HG02852 (cell line): ENCODE measurements around the gene MEGF8.

ENCODE experiments used
- ATAC-seq: cut with Tn5 transposase; IDR thresholded peaks from one replicate; pipeline ENCODE4 v1.9.1; 2021; ENCODE audit warnings: mild to moderate bottlenecking, moderate library complexity; ENCODE audit not compliant: unreplicated experiment

MEGF8 gene

DNA sequence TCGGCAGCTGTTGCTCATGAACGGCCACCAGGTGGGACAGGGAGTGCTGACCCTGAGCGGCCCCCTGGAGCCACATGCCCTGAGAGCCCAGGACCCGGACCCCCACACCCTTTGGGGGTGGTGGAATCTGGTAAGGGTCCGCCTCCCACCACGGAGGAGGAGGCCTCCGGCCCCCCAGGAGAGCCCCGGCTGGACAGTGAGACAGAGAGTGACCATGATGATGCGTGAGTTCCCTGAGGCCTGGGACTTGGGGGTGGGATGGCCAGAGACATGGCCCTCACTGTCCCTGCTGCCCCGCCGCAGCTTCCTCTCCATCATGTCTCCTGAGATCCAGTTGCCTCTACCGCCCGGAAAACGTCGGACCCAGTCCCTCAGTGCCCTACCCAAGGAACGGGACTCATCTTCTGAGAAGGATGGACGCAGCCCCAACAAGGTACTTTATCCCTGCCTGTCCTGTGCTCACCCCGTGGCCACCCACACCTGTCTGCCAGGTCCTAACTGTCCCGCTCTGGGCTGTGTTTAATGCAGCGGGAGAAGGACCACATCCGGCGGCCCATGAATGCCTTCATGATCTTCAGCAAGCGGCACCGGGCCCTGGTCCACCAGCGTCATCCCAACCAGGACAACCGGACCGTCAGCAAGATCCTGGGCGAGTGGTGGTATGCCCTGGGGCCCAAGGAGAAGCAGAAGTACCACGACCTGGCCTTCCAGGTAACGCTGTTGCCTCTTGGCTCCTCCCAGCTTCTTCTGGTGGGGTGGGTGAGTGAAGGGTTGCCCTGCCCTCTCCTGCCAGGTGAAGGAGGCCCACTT, 38.2 kb upstream of the MEGF8 start:
- ATAC-seq: no peak

DNA sequence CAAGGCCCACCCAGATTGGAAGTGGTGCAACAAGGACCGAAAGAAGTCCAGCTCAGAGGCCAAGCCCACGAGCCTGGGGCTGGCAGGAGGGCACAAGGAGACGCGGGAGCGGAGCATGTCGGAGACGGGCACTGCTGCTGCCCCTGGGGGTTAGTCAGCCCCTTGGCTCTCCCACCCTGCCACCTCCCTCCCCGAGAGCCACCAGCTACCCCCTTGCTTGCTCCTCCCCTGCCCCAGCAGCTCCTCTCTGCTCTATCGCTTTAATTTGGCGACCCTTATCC, 37.7 kb upstream of the MEGF8 start:
- no peak for ATAC-seq

DNA sequence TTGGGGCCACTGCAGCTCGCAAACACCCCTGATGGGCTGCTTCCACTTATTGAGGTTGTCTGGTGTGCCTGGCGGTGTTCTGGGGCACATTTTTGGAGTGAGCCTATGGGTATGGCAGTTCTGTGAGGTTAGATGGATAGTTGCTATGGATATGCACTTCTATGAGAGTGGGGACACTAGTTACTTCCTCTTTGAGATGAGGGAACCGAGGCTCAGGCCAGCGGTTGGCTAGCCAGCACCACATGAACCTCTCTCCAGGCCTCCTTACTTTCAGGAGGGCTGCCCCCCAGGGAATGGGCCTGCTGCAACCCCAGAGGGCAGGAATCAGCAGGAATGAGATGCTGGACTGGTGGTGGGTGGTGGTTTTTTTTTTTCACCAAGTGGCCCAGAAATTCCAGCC, 37.0 kb upstream of the MEGF8 start:
- no peak for ATAC-seq

DNA sequence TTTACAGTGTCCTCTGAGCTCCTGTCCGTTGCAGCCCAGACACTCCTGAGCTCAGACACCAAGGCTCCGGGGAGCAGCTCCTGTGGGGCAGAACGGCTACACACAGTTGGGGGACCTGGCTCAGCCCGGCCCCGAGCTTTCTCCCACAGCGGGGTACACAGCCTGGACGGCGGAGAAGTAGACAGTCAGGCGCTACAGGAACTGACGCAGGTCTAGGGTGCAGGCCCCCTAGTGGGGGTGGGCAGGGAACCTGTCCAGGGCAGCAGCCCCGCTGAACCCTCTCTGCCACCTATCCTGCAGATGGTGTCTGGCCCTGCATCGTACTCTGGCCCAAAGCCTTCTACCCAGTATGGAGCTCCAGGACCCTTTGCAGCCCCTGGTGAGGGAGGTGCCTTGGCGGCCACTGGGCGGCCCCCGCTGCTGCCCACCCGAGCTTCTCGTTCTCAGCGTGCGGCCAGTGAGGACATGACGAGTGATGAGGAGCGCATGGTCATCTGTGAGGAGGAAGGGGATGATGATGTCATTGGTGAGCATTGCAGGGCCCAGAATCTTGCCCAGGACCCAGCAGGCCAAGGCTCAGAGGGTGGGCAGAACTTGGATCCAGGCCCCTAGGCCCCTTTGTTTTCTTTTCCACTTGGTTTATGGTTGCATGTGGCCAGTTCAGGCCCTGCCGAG, 36.4 kb upstream of the MEGF8 start:
- no peak for ATAC-seq

DNA sequence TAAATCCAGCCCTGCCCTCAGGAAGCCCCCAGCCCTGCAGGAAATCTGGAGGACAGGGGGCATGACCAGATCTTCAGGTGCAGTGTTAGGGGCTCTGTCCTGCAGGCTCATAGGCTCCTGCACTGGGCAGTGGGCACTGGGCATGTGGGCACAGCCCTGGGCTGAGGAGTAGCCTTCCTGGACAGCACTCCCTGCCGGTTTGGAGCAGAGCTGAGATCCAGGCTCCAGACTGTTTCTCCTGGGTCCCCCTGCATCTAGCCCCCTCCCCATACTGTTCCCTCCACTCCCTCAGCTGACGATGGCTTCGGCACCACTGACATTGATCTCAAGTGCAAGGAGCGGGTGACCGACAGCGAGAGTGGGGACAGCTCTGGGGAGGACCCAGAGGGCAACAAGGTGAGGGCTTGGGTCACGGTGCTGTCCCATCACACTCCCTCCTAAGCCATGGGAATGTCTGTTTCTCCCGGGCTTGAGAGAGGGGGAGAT, 35.8 kb upstream of the MEGF8 start:
- no peak for ATAC-seq

DNA sequence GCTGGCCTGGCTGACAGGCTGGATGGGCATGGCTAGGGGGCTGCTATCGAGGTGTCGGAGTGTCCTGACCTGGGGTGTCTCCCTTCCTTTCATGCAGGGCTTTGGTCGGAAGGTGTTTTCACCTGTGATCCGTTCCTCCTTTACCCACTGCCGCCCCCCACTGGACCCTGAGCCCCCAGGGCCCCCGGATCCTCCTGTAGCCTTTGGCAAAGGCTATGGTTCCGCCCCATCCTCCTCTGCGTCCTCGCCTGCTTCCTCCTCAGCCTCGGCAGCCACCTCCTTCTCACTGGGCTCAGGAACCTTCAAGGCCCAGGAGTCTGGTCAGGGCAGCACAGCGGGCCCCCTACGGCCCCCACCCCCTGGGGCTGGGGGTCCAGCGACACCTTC, 35.3 kb upstream of the MEGF8 start:
- ATAC-seq: no peak

DNA sequence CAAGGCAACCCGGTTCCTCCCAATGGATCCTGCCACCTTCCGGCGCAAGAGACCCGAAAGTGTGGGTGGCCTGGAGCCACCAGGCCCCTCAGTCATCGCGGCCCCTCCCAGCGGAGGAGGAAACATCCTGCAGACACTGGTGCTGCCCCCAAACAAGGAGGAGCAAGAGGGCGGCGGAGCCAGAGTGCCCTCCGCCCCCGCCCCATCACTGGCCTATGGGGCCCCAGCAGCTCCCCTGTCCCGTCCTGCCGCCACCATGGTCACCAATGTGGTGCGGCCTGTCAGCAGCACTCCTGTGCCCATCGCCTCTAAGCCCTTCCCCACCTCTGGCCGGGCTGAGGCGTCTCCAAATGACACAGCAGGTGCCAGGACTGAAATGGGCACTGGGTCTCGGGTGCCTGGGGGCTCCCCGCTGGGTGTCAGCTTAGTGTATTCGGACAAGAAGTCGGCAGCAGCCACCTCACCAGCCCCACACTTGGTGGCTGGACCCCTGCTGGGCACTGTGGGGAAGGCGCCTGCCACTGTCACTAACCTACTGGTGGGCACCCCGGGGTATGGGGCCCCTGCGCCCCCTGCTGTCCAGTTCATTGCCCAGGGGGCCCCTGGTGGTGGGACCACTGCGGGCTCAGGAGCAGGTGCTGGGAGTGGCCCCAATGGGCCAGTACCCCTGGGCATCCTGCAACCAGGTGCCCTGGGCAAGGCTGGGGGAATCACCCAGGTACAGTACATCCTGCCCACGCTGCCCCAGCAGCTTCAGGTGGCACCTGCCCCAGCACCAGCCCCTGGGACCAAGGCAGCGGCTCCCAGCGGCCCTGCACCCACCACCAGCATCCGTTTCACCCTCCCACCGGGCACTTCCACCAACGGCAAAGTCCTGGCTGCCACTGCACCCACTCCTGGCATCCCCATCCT, 34.7 kb upstream of the MEGF8 start:
- ATAC-seq: no peak

DNA sequence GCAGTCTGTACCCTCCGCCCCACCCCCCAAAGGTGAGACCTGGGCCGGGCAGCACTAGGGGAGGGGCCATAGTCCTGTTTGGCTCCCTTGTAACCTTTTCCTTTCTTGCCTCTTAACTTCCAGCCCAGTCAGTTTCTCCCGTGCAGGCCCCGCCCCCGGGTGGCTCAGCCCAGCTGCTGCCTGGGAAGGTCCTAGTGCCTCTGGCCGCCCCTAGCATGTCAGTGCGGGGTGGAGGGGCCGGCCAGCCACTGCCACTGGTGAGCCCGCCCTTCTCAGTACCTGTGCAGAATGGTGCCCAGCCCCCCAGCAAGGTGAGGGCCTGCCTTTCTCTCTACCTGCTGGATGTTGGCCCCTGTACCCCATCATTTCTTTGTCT, 34.0 kb upstream of the MEGF8 start:
- no peak for ATAC-seq

DNA sequence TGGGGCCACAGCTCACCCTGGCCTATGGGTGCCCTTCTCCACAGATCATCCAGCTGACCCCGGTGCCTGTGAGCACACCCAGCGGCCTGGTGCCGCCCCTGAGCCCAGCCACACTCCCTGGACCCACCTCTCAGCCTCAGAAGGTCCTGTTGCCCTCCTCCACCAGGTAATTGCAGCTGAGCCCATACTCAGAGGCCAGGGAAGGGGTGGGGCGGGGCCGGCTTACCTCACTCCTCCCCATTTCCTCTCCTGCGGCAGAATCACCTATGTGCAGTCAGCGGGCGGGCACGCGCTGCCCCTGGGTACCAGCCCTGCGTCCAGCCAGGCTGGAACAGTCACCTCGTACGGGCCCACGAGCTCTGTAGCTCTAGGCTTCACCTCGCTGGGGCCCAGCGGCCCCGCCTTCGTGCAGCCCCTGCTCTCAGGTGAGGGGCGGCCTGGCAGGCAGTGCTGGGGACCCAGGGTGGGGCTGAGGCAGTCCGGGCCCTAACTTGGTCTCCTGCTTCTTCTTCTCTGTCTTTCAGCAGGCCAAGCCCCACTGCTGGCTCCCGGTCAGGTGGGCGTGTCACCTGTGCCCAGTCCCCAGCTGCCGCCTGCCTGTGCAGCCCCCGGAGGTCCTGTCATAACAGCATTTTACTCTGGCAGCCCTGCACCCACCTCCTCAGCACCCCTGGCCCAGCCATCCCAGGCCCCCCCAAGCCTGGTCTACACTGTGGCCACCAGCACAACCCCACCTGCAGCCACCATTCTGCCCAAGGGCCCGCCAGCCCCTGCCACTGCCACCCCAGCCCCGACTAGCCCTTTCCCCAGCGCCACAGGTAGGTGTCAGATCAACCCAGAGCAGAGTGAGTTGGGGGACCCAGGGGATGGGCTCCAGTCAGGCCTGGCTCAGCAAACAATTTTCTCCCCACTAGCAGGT, 33.1 kb upstream of the MEGF8 start:
- ATAC-seq: no peak

DNA sequence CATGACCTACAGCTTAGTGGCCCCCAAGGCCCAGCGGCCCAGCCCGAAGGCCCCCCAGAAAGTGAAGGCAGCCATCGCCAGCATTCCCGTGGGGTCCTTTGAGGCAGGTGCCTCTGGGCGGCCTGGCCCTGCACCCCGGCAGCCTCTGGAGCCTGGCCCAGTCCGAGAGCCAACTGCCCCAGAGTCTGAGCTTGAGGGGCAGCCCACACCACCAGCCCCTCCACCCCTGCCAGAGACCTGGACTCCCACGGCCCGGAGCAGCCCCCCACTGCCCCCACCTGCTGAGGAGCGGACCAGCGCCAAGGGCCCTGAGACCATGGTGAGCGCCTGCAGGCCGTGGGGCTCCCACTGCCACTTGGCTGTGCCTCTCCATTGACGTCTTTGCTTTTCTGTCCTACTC, 32.5 kb upstream of the MEGF8 start:
- ATAC-seq: no peak

DNA sequence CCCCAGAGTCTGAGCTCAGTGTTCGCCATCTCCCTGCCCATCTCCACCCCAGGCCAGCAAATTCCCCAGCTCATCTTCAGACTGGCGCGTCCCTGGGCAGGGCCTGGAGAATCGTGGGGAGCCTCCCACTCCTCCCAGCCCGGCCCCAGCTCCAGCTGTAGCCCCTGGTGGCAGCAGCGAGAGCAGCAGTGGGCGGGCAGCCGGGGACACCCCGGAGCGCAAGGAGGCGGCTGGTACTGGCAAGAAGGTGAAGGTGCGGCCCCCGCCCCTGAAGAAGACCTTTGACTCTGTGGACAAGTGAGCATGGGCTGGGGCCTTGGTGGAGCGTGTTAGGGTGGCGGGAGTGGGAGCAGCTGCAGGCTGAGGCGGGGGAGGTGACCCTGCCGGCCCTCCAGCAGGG, 31.9 kb upstream of the MEGF8 start:
- ATAC-seq: no peak

DNA sequence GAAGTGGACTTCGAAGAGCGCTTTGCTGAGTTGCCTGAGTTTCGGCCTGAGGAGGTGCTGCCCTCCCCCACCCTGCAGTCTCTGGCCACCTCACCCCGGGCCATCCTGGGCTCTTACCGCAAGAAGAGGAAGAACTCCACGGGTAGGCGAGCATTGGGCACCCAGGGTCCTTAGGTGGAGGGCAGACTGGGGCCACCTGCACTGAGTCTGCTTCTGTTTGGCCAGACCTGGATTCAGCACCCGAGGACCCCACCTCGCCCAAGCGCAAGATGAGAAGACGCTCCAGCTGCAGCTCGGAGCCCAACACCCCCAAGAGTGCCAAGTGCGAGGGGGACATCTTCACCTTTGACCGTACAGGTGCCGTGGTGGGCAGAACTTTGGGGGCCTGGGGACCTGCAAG, 31.5 kb upstream of the MEGF8 start:
- no peak for ATAC-seq

DNA sequence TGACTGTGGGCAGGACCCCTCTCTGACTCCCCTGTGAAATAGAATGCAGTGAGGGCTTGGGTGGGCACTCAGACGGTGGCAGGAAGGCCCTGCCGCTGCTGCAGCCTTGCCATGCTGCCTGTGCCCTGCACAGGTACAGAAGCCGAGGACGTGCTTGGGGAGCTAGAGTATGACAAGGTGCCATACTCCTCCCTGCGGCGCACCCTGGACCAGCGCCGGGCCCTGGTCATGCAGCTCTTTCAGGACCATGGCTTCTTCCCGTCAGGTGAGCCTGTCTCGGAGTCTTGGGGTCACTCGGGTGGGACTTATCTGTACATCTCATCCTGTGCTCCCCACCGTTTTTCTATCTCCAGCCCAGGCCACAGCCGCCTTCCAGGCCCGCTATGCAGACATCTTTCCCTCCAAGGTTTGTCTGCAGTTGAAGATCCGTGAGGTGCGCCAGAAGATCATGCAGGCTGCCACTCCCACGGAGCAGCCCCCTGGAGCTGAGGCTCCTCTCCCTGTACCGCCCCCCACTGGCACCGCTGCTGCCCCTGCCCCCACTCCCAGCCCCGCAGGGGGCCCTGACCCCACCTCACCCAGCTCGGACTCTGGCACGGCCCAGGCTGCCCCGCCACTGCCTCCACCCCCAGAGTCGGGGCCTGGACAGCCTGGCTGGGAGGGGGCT, 30.8 kb upstream of the MEGF8 start:
- ATAC-seq: no peak

DNA sequence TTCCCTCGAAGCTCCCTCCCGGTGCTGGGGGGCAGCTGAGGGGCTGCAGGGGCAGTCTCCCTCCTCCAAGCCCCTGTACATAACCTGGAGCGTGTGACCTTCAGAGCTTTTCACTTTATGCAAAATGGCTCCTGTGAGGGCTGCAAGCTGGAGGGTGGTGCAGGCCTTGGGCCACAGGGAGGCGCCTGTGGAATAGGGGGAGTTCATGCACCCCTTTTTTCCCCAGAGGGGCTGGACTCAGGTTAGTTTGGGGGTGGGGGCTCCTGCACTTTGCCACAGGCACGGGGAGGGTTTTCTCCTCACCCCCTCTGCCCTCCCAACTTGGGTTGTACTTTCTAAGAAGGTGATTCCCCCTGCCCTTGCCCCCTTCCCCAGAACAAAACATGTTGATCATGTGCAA, 30.1 kb upstream of the MEGF8 start:
- ATAC-seq: no peak

DNA sequence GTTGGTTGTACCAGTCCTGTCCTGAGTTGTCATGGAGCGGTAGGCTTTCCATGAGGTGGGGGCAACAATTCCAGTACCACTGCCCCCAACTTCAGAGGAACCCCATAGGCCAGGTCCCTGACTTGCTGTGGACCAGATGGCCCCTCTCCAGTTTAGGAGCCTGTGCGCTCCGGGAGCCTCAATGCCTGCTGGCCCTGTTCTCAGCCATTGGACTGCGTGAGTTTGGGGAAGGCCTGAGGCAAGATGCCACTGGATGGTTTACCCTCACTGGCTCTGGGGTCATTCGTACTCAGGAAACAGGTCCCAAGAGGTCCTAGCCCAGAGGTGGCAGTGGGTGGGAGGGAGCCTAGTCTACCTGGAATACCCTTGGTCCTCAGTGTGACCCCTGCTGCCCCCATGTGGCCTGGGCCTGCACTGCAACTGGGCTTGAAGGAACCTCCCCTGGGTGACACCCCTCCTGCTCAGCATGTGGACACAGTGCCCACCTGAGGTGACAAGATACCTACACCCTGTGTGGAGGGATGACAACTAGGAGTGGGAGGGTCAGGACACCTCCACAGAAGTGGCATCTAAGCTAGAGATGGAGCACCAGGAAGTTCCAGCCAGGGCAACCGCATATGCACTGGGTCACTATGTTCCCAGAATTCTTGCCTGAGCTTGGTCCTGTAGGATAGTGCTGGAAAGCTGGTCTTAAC, 29.5 kb upstream of the MEGF8 start:
- ATAC-seq: no peak

DNA sequence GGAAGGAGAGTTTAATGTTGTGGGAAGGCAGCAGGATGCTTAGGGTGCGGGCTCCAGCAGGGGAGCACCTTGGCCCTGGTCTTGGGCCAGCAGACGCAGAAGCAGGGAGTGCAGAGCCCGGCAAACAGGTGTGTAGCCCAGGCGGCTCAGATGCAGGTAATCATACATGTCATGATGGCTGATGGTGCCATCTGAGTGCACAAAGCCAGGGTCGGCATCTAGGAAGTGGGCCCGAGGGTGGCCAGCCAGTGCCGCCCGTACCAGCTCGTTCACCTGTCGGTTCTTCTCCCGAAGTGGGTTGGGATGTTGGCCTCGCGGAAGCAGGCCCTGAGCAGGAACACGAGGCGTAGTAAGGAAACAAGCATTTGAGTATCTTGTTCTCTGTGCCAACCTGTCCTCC, 28.4 kb upstream of the MEGF8 start:
- ATAC-seq: no peak

DNA sequence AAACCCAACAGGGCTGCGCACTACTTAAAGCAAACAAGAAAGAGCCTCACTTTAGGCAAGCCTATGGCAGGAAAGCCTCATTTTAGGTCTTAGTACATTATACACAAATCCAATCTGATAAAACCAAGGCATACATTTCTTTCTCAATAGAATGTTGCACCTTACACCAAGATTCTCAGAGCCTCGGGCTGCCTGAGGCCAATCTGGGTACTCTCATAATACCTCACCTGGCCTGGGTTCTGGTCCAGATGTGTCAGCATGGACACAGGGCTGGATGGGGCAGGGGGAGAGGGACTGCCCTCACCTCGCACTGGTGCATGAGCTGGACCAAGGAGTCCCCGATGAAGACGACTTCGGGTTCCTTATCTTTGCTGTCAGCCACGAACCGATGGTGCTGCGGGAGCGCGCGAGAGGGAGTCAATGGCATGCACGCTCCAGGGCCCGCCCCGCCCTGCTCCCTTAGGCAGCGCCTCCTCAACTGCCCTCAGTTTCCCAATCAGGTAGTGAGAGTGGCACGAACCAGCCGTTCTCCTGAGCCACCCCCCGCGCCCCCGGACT, 23.7 kb upstream of the MEGF8 start, which contains the start of gene PRR19:
Gene PRR19 (plus strand): TSS at position 487 of the 558 bp plus-strand sequence. CDS start 7,453 bp downstream, outside the sequence.
- peak; percentile 19 for ATAC-seq

DNA sequence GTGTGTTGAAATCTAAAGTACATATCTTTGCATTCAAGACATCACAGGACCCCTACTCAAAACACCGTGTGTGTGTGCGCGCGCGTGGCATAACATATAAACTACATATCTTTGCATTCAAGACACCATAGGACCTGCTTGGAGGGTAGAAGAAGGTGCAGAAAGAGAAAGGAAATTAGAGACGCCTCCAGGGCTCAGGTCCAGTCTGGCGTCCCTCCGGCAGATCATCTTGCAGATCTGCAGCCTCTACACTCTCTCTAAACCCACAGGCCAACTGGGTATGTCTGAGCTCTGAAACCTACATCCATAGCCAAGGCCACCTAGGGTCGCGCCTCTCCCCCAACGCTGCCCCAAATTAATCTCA, 22.4 kb upstream of the MEGF8 start:
- ATAC-seq: no peak

DNA sequence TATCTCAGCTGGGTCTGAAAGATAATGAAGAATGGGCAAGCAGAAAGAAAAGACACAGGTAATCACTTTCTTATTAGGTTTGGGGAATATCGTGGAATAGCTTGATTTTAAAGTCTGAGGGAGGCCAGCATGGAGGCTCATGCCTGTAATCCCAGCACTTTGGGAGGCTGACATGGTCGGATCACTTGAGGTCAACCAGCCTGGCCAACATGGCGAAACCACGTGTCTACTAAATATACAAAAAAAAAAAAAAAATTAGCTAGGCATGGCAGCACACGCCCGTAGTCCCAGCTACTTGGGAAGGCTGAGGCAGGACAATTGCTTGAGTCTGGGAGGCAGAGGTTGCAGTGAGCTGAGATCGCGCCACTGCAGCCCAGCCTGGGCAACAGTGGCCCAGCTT, 21.6 kb upstream of the MEGF8 start:
- ATAC-seq: no peak
